ENCODE measurements around the gene CIPC. TPM values are rescaled to one million over a fixed set of nuclear protein-coding genes. Genes with fewer than 3 reads are reported as not detected.

The CIPC gene, protein sequence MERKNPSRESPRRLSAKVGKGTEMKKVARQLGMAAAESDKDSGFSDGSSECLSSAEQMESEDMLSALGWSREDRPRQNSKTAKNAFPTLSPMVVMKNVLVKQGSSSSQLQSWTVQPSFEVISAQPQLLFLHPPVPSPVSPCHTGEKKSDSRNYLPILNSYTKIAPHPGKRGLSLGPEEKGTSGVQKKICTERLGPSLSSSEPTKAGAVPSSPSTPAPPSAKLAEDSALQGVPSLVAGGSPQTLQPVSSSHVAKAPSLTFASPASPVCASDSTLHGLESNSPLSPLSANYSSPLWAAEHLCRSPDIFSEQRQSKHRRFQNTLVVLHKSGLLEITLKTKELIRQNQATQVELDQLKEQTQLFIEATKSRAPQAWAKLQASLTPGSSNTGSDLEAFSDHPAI
- total RNA-seq (2014; rRNA removed; shearing (Covaris generic)) = 14.2 and 19.2 TPM in 2 replicates

DNA sequence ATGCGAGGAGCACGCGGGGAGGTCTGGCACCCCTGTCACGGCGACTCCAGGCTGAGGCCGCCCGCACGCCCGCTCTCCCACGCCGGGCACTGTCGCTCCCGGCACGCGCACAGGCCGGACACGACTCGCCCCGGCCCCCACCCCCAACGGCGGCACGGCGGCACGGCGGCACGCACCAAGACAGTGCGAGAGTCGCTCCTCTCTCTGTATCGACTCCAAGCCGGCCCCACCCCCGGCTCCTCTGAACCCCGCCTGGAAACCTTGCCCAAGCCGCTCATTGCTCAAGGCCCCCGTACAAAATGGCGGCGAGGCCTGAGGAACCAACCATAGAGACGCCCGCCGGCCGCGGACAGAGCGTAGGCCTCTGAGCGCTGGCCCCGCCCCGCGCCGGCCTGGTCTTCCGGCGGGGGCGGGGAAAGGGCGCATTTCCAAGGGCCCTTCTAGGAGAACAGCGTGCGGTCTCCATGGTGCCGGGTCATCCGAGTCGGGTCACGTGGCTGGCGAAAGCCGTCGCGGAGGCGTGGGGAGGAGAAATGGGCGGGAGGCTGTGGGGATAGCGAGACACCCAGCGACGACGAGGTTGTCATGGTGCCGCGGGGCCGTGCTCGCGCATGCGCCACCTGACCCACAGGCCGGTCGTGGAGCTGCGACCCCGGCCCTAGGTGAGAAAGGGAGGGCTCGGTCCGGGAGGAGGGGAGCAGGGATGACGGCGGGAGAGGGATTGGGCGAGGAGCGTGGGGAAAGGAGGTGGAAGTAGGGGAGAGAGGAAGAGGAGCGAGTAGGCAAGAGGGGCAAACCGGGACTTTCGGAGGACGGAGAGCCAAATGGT, at the start of gene CIPC:
CIPC (plus strand) TSS at position 559 of the 829 bp plus-strand sequence. CDS start 7,451 bp downstream, outside the sequence.
- DNase-seq (ENCODE audit: low read depth) = peak; percentile 96

DNA sequence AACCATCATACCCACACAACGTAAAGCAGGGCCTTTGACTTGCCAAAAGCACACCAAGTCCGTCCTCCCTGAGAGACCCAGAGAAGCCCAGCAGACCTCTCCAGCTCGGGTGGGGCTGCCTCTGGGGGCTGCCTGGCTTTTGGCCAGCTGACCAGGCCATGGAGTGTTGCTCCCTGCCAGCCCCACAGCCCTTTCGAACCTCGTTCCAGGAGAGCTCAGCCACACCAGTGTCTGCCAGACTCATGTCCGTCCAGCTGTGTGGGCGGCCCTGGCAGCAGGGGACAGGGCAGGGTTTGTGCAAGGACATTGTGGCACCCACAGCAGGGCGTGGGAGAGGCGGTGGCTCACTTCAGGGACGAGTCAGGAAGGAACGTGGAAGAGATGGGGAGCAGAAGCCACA, 46.9 kb upstream of the CIPC start:
- no peak for DNase-seq (ENCODE audit: low read depth)

DNA sequence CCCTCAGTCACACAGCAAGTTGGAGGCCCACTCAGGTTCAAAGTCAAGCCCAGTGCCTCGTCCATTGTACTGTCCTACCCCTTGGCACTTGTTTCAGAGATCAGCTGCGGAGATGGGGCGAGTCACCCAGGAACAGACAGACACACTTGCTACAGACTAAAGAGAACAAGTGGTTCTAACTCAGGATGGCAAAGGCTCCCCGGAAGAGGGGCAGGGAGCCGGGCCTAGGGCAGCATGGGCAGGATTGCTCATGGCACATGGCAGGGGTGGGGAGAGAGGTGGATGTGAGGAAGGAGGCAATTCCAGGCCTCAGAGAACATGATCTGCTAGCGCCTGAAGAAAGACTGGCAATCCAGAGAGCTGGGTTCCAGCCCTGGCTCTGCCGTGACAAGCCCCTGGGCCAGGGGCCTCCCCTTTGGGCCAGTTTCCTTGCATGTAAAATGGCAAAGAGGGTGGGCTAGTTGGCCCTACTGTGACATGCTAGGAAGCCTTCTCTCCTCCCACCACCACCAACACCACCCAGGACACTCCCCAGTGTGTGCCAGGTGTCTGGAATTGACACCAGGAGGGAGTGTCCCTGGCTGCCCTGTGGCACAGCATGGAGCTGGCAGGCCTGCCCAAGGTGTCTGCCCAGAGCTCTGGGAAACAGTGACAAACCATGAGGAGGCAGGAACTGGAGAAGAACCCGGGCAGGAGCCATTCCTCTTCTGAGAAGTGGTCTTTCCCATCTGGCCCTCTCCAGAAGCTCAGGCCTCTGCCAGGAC, 45.6 kb upstream of the CIPC start:
- DNase-seq (ENCODE audit: low read depth) = no peak

DNA sequence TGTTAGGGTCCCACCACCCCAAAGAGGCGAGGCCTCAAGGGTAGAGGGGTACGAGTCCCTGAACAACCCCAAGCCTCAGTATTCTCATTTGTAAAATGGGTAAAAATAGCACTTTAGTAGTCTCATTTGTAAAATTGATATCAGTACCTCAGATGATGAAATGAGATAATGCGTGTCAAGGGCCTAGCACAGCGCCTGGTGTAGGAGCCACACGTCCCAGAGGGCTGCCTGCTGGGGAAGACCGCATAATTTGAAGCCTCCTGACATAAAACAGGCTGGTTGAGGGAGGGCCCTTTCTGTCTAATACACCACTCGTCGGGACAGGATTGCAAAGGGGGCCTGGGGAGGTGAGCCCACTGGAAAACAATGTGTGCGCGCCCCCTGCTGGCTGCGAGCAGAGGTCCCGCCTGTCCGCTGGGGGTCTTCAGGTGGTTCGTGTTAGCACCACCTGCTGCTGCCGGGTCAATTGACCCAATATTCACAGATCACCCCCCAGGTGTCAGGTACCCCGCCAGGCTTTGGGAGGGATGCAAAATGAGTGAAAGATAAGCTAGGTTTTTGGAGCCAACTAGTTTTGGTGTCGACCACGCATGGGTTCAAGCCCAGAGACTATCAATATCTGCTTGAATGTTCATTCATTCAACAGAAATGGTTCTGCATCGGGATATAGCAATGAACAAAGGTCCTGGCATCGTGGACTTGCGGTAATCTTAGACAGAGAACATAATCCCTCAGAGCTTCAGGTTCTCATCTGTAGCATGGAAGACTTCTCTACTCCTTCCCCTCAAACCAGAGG, 44.8 kb upstream of the CIPC start:
- peak; percentile 46 for DNase-seq (ENCODE audit: low read depth)

DNA sequence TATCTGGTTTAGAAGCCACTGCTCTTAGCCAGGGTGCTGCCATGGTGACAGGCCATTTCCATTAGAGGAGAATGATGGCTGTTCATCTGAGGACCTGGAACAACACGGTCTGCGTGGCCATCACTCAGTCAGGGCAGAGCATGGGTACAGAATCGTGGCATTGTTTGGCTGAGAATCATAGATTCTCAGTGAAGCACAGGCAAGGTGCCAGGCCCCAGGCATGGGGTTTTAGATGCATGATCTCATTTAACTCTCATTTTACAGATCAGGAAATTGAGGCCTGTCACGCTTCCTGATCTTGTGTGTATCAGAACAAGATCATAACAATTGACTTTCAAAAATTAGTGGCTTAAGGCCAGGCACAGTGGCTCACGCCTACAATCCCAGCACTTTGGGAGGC, 42.8 kb upstream of the CIPC start:
- DNase-seq (ENCODE audit: low read depth) = no peak

DNA sequence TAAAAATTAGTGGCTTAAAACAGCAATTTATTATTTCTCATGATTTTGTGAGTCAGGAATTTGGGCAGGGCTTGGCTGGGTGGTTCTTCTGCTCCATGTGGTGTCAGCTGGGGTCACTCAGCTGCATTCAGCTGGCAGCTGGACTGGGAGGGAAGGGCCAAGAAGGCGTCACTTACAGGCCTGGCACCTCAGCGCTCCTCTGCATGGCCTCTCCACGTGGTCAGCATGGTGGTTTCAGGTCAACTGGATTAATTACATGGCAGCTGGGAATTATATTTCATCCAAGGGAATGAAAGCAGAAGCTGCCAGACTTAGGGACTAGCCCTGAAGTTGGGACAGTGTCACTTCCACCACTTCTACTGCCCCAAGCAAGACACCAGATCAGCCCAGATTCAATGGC, 42.1 kb upstream of the CIPC start:
- DNase-seq (ENCODE audit: low read depth) = no peak

DNA sequence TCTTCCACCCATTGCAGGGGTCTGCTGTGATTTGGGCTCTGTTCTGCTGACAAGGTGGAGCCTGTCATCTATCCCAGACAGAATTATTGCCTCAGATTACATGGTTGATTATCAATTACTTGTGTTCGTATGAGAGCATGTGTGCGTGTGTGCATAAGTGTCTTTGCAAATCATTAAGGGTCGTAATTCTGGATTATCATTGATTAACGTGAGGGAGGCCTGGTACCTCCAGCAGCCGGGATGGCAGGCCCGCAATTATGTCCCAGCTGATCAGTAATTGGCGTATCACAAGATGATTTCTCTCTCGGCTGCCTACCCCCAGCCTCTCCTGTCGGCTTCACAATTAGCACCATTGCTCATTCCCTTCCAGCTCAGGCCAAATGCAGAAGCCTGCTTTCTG, 39.9 kb upstream of the CIPC start:
- no peak for DNase-seq (ENCODE audit: low read depth)

DNA sequence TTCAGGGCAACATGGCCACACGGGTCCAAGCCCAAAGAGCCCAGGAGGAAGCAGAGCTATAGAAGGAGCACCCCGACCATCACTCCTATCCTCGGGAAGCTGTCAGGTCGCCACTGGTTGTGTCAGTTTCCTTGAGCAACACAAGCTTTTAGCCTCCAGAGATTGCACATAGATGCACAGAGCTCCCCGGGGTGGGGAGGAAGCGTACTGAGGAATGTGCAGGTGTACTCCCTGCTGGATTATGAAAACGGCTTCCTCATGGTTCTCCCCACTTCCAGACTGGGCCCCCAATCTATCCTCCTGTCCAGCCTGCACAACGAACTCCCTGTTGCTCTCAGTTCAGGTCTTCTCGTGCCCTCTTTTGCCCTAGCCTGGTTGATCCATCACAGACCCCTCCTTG, 39.3 kb upstream of the CIPC start:
- no peak for DNase-seq (ENCODE audit: low read depth)

DNA sequence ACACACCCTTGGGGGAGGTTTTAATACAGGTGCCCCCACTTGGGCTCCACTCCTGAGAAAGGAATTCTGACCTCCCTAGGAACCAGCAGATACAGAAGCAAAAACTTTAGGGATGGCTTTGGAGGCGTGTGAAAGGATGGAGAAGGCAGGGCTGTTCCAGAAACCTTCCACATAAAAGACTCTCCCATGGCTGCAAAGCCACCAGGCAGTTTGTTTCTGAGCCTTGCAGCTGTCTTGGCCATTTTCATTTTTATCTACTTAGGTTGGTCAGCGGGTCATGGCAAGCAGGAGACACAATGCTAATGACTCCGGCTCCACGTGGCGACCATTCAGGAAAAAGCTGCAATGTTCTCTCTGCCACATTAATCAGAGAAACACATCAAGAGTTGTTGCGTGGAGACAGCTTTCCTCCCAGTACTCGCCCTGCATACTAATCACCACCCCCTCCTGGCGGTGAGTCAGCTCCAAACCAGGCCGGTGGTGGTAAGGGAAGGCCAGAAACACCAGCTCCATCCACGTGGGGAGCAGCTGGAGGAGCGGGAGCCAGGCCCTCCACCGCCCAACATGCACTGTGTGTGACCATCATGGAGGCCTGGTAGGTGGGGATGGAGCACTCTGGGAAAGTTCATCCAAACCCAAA, 38.7 kb upstream of the CIPC start:
- peak; percentile 95 for DNase-seq (ENCODE audit: low read depth)

DNA sequence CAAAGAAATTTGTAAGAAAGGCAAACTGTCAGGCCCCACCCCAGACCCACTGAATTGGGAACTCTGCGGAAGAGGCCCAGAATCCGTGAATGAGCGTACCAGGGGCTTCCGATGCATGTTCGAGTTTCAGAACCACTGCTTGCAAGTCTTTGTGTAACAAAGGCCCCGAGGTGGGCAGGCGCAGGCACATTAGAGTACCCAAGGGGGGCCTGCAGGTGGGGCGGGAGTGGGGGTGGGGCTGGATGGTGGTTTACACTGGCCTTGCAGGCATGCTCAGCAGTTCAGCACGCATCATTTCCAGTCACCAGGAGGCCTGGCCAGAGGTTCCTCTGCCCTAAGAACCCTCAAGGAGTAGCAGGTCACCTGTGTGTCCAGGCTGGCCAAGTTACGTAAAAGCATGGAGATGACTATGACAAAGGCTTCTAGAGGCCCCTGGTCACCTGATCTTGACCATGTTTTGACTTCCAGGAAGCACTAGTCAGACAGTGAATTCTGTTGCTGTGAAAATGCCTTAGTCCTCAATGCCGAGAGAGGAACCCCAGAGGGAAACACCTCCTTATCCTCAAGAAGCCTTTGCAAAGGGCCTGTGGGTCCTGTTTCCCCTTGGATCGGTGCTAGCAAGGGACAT, 36.3 kb upstream of the CIPC start:
- DNase-seq (ENCODE audit: low read depth) = no peak

DNA sequence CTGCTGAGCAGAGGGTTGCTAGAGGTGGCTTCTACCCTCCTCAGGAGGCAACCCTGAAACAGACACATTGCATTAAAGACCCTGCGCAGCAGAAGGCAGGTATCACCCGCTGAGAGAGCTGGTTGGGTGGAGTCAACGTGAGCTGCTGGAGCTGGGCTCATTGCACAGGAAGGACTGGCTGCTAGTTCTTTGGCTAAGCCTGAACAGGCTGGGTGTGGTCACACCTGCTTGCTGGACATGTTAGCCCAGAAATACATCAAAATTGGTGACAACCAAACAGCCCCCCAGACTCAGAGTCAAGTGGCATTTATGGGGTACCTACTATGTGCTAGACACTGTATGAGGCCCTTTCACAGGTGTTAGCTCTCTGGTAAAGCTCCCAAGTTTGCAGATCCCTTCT, 35.8 kb upstream of the CIPC start:
- DNase-seq (ENCODE audit: low read depth) = no peak

DNA sequence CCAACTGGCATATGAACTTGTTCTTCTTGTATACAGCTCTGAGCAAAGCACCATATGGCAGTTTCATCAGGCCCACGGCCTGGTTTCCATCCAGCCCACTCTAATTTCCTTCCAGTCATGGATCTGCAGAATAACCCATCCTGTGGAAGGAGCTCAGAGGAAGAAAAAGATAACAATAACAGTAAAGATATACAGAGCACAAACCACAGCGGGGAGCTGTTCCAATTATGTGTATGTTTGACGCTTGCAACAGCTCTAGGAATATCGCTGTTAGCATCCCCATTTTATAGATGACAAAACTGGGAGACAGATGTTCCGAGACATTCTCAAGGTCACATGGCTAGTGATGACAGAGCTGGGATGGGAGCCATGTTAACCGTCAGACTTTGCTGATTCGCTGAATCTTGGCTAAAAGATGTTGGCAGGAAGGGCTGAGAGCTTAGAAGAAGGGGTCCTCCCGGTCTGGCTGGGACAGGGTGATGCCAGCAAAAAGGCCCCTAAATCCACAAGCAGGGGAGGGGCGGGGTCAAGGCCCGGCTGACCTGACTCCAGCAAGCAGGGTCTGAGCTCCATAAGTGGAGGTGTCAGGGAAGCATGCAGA, 34.4 kb upstream of the CIPC start:
- DNase-seq (ENCODE audit: low read depth) = no peak

DNA sequence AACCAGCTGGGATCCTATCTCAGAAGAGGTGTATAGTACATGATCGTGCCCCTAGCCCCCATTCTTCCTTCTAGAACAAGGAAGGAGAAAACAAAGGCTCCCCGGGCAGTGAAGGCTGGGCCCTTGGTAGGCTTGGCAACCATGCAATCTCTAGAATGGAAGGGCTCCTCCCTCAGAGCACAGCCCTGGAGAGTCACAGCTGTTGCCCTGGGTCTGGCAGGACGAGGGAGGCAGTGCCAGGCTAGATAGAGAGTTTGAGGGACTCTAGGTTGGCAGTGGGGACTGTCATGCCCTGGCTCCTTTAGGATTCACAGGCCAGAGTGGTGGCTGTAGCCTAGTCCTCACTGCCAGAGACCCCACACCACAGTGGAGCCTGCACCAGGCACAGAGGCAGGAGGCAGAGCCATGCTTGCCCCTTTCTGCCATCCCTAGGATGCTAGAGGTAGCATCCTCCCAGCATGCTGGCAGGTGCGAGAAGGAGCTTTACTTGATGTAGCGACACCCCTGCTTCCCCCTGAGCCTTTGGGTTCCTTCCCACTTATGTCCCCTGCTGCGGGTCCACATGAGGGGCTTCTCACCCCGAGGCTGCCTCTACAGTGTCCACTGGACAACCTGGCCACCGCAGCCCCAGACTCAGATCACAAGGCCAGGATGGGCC, 33.4 kb upstream of the CIPC start:
- no peak for DNase-seq (ENCODE audit: low read depth)

DNA sequence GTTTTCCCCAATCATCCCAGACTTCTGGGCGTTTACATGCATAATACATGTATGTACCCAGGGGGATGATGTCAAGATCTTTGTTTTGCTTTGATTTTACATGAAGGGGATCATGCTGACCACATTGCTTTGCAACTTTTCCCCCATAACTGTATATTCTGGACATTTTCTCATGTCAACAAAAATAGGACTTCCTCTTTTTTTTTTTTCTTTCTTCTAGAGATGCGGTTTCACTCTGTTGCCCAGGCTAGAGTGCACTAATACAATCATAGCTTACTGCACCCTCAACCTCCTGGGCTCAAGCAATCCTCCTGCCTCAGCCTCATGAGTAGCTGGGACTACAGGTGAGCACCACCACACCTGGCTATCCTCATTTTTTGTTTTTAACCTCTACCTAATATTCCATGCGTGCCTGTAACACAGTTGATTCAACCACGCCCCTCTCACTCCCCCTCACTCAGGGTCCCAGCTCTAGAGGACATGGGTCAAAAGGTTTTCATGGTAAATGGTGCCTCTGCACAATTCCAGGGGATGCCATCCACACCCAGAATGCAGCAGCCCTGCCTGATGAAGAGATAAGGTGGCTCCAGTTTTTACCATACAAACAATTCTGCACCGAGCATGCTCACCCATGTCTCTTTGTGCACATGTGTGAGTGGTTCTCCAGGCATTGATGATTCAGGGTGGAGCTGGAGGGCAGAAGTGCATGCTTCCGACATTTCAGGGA, 32.0 kb upstream of the CIPC start:
- DNase-seq (ENCODE audit: low read depth) = no peak

DNA sequence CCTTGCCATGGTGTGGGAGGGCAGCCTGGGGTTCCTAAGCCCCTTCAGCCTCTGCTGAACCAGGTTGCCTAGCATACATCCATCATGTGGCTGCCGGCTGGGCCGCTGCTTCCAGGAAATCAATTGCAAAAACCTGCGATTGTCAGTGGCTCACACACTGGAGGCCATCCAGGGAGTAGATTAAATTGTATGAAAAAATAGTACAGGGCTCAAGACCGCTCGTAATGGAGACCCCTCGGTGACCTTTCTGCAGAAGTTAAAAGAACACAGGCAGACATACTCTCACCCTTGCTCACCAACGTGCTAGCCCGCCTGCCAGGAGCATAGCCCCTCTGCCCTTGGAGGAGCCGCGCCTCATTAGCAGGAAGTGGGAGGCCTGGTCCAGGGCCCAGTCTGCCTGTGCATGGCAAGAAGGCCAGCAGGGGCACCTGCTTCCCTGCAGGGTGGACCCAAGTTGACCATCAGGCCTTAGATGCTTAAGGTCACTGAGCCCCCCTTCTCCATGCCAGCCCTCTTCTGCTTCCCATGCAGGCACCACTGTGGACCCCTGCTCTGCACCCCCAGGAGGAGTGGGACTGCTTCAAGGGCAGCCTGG, 31.4 kb upstream of the CIPC start:
- DNase-seq (ENCODE audit: low read depth) = no peak

DNA sequence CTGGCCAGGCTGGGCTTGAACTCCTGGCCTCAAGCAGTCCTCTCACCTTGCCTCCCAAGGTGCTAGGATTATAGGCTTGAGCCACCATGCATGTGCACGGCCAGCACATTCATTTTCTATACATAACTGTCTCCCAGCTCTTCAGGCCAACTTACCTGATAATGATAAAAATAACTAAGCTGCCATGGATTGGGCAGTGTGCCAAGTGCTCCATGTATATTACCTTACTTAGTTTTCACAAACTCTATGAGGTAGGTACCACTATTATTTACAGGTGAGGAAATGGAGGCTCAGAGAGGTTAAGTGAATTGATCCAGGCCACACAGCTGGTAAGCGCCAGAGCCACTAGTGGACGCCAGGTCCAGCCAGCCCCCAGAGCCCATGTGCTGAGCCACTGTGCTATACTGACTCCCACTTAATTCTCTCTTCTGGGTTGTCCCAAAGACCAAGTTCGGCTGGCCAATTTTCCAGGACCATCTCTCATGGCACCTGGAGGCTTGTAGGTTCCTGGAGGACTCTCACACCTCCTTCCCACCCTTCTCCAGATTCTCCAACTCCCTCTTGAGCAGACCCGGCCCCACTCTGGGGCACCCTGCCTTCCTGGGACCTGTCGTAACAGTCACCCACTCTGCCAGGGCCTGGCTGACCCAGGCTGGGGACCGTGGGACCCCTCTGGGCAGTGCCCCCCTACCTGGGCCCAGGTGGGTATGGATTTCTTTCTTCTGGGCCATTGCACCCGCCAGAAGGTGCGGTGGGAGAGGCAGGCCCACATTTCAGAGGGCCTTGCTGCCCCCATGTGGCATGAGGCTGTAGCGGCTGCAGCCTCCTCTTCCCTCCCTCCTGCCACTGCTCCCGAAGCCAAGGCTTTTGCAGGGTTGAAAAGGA, 30.2 kb upstream of the CIPC start:
- peak; percentile 61 for DNase-seq (ENCODE audit: low read depth)

DNA sequence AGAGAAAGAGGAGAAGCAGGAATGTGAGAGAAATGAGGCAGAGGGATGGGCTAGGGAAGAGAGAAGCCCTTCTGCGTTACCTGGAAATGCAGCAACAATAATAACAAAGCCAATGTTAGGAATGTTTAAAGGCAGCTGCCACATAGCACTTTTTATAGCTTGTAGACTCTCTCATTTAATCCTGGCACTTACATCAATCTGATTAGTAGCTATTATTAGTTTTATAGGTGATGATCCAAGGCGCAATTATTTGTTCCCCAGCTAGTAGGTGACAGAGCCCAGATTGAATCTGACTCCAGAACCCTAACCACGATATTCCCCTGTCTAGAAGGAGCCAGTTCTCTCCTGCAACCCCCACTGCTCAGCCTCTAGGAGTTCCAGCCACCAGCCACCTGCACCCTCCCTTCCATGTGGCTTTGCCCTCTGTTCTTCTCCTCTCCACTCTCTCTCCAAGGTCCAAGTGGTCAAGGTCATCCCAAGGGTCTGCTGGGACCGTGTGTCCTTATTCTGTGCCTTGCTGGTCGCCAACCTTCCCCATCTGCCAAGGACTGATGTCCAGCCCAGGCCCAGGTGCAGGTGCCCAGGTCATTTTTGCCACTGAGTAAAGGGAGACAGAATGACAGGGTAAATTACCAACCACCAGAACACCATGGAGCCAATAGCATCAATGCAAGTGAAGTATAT, 29.4 kb upstream of the CIPC start:
- DNase-seq (ENCODE audit: low read depth) = no peak

Data from M059J (cell line).